GM21786 (cell line): ENCODE results near the gene ELL2.
"Not testable (repeated sequence)": the region's sequence is repeated elsewhere in the genome, so short reads cannot be mapped to it uniquely, and the experiment has no call there.

ENCODE experiments used
- ATAC-seq: cut with Tn5 transposase; IDR thresholded peaks from one replicate; pipeline ENCODE4 v1.9.1; 2021; ENCODE audit not compliant: unreplicated experiment

Gene ELL2

DNA sequence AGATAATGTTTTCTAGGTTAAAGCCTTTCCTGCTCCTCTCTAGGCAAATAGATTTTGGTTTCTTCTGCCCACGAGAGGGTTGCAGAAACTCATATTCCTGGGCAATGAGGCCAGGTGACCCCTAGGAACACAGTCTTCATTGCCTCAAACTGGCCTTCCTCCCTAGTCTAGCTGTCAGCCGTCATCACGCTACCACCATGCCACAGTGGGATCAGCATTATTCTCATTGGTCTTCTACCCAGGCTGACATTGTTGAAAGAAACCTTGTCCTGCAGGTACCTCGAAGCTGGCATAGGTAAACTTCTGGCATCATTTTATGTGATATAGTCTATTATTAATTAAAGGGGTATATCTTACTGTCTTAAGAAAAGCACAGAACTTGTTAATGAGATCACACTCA is 51.1 kb downstream of the ELL2 start:
- ATAC-seq = no peak

DNA sequence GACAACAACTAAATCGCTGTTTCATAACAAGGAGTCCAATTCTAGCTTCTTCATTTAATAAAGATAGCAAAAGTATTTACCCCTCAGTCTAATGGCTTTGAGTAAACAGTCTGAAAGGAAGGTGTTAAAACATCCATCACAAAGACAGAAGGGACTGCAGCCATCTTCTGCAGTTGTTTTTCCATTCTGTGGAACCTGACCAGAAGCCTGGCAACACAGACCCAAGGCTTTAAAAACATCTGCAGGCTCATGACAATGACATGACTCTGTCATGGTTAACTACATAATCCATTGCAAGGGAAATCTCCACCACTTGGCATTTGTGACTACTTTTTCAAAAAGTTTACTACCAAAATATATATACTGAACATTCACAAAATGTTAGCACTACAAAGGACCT is 51.9 kb downstream of the ELL2 start:
- no peak for ATAC-seq

DNA sequence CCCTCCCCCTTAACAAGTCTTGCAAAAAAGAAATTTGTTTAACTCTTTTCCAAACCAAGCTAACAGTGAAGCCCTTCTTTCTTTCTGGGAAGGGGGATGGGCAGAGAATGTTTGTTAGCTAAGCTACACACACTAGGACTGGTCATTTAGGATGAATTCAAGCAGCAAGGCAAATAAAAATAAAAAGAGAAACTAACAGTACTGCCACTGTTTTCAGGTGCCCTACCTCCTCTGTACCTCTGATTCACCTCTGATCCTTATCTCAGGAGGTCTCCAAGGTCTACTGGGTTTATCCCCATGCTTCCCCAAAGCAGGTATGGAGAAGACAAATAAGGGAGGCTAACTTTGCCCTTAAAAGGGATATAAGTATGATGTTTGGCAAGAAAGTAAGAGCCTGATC is 52.9 kb downstream of the ELL2 start:
- no peak for ATAC-seq

DNA sequence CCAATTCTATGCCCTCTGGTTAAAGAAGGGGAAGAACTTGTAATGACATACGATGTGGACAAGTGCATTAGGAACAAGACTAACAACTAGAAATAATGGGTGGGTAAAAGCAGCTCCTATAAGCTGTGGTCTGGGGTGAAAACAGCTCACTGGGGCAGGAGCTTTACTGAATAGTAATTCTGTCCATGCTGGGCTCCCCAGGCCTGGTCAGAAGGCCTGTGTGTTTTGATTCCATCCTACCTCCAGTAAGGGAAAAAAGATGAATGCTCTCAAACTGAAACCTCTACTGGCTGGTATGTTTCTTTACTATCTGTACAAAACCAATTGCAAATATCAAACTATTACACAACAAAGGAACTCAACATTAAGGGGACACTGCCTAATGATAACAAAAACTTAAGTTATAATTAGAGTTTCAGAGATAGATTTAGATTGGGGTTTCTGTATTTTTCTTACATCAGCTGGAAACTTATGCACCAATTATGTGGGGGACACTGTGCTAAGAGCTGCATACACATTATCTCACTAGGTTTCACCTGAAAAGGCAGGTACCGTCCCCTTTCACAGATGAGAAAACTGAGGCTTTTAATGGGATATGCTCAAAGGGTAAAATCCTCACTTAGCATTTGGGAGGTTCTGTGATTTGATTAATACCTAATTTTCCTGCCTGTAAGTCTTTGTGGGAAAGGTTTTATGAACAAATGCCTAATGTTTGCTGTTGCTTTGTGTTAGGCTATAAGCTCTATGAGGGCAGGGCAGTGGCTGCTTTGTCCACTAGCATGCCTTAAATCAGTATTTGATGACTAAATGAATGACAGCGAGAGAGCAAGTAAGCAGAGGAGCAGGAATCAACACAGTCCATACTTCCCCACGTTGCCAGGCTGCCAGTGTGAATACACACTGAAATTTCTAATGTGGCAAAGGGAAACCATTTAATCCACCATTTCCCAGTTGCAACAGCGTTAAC is 53.6 kb downstream of the ELL2 start:
- no peak for ATAC-seq

- no peak for ATAC-seq
These were observed 54.5 kb downstream of the ELL2 start for GRCh38 chr5:95907067-95907705.

DNA sequence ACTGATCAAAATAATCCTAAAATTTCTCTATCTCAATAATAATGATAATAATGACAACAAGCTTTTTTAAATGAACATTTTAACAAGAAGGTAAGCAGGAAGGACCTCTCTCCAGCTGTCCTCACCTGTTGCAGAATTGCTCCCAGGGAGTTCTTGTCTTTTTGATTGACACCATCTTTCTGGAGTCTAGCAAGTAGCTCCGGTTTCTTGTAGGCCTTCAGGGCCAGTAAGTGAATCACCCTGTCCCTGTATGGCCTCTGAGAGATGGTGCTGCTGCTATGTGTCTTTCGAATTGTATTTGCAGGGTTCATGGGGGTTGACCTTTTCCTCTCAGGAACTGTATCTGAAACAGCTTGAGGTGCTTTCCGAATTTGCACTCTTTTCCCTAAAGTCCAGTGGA is 55.3 kb downstream of the ELL2 start:
- not testable (repeated sequence) for ATAC-seq

DNA sequence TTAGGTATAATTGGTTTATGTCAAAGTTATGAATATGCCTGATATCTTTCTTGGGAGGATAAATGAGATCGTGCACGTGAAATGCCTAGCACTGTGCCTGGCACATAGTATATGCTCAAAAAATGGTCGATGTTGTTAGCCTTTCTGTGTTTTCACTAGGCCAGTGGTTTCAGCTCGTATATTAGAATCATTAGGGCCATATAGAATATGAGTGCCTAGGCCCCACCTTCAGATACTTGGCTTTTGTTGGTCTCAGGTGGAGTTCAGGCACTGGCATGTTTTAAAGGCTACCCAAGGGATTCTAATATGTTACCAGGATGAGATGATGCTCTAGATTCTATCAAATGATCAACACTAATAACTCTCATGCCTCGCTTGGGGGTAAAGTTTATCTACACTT is 56.8 kb downstream of the ELL2 start:
- no peak for ATAC-seq

DNA sequence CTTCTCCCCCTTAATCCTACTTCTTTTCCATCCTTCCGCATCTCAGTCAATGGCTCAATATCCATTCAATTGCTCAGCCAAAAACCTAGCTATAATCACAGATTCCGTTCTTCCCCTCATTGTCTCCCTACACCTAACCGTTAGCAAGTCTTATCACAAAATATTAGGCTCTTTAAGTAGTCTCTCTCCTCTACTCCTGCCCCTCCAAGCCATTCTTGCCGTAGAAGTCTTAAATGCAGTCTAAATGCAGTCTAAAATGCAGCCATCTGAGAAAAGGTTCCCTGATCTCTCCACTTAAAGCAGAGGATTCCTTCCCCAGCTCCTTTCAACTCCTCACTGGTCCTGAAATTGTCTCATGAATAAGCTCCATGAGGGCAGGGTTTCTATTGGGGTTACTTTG is 57.8 kb downstream of the ELL2 start:
- ATAC-seq = no peak

DNA sequence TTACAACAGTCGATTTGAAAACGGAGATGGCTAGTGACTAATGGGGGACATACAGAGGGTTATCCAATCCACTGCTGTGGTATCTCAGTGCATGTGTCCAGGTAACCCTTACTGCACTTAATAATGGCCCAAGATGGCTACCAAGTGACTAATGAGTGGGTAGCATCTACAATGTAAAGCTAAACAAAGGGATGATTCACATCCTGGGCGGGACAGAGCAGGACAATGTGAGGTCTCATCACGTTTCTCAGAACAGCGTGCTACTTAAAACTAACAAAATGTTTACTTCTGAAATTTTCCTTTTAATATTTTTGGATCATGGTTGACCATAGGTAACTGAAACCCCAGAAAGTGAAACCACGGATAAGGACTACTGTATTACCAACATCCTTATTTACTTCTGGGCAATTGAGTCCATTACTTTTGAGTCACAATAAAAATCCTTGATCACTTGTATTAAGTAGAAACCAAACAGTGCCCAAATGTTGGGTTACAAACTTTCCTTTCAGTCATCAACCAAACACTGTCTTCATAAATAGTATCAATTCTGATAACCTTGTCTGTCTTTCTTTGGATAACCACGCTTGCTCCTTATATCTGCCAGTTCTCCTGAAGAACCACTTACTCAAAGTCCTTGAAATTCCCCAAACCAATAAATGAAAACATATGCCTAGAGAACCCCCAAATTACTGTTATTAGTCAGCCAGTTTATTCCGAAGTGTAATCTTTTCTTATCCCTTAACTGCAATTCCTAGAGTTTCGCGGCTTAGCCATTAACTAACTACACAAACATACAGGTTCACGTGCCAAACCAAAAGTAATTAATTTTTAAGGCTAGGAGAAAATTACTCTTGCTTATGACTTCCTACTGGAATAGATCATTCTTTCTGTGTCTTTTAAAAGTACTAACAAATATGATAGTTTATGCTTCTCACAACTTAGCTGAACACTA is 59.7 kb downstream of the ELL2 start:
- no peak for ATAC-seq

DNA sequence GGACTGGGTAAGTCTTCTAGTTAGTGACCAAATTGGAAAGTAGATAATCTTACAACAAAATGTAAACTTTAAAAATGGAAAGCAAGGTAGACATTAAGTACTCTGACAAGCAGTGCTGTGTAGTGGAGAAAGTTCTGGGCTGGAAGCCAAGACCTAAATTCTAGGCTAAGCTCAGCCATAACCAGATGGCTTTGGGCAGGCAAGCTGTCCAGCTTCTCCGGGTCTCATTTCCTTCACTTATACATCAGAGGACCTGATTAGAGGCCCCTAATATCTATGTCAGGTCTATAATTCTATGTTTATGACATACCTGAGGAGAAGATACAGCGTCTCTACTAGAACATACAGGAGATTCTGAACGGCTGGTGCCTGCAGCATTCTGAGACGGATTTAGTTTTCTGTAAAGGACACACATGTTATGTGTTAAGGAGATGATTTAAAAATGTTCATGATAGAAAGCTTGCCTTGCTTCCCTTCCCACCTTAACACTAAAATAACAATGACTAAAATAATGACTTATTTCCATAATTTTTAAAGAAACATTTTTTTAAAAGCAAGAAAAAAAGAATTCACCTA is 61.2 kb downstream of the ELL2 start:
- no peak for ATAC-seq

- no peak for ATAC-seq
These were observed 61.8 kb downstream of the ELL2 start for GRCh38 chr5:95899829-95900228.

GRCh38 chr5:95899006-95899405 is 62.6 kb downstream of the ELL2 start:
- ATAC-seq = no peak

- ATAC-seq = no peak
These were observed 65.9 kb downstream of the ELL2 start for GRCh38 chr5:95895771-95896170.

- ATAC-seq = no peak
These were observed 66.4 kb downstream of the ELL2 start for GRCh38 chr5:95895251-95895650.

DNA sequence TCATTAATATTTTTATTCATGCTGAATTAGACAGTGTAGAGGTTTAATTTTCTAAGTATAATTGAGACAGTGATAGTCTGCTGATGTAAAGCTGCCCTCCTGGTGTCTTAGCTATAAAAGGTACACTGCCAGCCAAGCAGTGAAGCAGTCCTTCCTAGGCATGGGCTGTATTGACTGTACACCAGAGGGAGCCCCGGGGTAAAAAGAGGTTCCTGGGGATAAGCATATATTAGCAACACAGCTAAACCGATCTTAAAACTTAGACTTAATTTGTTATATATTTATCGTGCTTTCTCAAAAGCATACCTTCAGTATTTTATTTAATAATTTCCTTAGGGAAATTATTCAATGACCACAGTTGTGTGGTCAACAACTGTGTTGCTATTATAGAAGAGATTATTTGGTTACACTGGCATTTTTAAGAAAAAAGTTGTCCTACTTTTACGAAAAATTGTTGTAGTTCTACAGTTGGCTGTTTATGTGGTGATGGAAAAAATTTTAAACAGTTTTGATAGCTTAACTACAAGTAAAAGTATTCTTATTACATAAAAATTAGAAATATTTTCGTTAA is 68.8 kb downstream of the ELL2 start:
- peak; percentile 74 for ATAC-seq

DNA sequence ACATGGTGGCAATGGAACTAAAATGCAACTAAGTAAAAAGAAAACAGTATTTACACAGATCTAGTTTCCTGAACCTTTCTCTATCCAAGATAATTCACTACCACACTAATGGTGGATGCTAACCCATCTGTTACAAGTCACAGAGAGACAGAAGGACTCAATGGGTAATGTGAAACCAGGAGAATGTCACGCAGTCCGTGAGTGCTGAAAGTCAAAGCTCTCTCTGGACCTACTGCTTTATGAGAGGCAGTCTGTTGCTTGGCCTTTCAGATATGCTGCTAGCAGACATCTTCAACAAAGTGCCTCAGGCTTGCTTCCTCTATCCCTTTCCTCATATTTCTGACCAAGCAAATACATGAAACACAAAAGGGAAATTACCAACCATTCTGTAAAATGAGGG is 70.2 kb downstream of the ELL2 start:
- no peak for ATAC-seq

- no peak for ATAC-seq
These were observed 72.6 kb downstream of the ELL2 start for GRCh38 chr5:95889076-95889475.

DNA sequence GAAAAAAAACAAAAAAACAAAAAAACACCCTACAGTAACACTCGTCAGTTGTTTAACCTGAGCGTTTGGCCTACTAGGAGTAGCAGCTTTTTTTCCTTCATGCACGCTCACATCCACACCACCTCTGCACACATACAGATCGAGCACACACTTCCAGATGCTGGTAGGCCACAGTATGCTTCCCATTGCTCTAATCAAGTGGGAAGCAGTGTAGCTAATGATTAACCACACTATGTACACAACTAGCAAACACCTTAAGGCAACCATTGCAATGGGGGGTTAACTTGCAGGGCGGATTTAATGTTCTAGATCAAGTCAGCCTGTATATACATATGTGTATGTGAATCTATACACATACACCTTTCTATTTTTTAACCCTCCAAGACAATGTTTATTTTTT is 73.7 kb downstream of the ELL2 start:
- no peak for ATAC-seq

DNA sequence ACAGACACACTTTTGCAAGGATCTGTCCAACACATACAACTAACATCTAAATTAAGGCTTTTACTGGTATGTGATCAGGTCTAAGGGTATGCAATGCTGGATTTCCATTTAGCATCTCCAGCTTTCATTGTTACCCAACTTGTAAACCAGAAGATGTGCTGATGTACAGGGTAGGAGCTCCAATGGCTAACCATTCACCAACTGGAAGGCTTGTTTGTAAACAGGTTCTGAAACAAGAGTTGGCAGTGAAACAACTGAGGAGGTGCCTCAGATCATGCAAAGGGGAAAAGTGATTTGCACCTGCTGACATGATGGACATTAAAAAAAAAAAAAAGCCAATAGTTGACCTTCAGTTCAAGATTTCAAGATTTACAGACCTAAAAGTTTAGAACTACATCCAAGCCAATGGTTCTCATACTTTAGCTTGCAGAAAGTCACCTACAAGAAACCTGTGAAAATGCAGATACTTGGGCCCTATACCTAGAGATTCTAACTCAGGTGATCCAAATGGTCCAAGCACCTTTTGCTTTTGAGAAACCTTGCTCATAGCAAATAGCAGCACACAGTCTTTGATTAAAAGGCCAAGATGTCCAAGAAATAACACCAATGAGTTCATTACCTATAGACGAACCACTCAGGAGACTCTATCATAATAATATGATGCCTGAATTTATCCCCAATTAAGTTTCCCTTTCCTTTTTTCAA is 75.2 kb downstream of the ELL2 start:
- ATAC-seq = no peak

DNA sequence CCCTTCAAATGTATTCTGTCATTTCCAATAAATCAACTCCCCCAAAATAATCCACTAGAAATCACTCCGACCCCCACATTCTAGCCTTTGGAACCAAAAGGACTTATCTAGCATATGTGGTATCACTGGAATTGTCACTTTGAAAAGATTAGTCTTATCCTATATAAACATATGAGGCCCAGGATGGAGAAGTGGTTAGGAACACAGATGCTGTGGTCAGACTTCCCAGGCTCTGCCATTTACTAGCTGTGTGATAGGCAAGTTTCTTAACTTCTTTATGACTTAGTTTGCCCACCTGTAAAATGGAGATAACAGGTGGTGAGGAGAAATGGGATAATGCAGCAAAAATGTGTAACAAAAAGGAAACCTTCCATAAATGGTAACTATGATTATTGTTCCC is 77.1 kb downstream of the ELL2 start:
- no peak for ATAC-seq
